Right renal cortex interstitium (tissue), 3 donors: ENCODE data around the gene IL1RAP. TPM values are rescaled to one million over a fixed set of nuclear protein-coding genes. Genes with fewer than 3 reads are reported as not detected.

Experiments used
- DNase-seq, 3 donors: peaks; one replicate each; pipeline ENCODE4 v3.0.0-alpha.2; 2013; ENCODE audit warnings: low read depth in 3 of 3, low spot score in 2 of 3
- polyA plus RNA-seq, 3 donors: library from polyadenylated mRNA; unstranded; fragments of 120-200 nt; gene quantifications; one replicate each; pipeline ENCODE4 v1.2.1, GENCODE V29; 2013; ENCODE audit not compliant: insufficient read length in 3 of 3

Gene IL1RAP
- polyA plus RNA-seq, 3 donors: 19.4 to 27.4 (median 19.5) TPM

DNA sequence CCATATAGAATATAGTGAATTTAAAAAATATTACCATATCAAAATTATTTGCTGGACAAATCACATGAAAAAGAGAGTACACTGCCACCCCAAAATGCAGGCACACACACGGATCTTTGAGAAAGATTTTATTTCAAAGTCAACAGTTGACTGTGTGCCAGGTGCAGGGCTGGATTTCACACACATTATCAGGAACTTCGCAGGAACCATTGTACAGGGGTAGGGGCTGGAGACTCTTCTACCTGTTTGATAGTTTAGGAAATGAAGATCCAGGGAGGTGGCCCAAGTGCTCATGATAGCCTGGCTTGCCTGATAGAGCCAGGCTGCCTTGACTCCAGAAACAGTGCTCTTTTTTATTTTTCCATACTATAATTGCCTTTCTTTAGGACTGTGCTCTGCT, 54.2 kb downstream of the IL1RAP start:
- no peak for DNase-seq

GRCh38 chr3:190574473-190574872, 60.6 kb downstream of the IL1RAP start:
- DNase-seq: no peak

DNA sequence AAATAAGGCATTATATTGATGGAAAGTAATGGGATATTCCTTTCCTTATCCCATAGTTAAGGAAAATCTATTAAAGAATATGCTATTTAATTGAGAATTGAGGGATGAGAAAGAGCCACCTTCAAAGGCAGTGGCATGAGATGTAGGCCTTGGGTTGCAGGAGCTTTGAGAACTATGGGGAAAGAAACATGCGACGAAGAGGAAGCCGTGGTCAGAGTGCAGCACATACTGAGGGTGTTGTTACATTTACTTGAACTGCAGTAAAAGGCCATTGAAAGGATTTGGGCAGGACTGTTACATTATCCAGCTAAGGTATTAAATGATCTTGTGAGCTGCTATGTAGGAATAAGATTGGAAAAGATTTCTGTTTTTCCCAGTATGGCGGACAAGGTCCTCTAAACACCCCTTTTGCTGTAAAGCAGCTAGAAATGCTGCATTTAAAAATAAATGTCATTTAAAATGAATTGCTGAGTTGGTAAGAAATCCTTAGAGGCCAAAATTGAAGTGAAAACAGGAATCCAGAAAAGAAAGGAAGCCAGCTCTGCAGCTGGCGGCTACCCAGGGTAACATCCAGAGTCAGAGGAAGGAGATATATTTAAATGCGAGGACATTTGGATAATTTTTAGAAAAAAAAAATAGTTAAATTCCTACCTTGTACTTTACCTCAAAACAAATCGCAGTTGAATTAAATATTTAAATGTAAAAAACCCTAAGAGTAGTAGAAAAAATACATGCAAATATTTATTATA, 61.7 kb downstream of the IL1RAP start:
- no peak for DNase-seq

GRCh38 chr3:190577225-190577624, 63.3 kb downstream of the IL1RAP start:
- DNase-seq: no peak

DNA sequence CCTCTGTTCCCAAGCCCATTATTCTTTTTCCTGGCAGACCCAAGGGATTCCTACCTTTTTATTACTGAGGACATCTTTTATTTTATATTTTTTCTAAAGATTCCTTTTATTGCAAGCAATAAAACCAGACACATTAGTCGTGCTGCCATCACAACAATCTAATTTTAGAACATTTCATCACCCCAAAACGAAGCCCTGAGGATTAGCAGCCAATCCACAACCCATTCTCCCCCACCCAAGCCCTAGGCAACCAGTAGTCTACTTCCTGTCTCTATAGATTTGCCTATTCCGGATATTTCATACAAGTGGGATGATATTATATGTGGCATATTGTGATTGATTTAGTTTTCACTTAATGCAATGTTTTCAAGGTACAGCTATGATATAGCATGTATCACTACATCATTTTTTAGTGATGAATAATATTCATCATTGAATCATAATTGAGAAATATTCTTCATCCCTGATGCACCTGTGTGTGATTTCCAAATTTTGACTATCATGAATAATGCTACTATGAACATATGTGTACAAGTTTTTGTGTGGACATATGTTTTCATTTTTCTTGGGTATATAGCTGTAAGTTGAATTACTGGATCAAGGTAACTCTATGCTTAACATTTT, 65.7 kb downstream of the IL1RAP start:
- DNase-seq: no peak

DNA sequence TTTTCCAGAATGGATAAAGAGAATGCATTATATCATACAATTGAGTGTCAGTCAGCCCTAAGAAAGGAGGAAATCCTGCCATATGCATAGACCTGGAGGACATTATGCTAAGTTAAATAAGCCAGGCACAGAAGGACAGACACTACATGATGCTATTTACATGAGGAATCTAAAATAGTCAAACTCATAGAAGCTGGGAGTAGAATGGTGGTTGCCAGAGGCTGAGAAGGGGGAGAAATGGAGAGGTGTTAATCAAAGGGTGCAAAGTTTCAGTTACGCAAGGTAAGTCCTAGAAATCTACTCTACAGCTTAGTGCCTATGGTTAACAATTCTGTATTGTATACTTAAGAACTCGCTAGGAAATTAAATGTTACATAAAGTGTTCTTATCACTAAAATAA, 66.5 kb downstream of the IL1RAP start:
- DNase-seq: no peak

- DNase-seq: no peak
Observed at GRCh38 chr3:190581041-190581541, 67.2 kb downstream of the IL1RAP start.

DNA sequence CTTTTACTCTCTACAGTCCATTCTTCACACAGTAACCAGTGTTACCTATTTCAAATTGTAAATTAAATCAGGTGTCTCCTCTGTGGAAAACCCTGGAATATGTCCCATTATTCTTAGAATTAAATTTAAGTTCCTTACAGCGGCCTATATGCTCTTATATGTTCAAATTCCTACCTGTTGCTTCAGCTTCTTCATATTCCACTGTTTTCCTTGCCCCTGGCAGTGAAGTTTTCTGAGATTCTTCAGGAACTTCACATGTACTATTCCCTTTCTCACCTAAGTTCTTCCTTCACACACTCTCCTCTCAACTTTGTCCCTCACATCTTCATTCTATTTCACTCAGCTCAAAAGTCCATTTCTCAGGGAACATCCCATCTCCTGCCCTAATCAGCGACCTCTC, 68.8 kb downstream of the IL1RAP start:
- DNase-seq: no peak

DNA sequence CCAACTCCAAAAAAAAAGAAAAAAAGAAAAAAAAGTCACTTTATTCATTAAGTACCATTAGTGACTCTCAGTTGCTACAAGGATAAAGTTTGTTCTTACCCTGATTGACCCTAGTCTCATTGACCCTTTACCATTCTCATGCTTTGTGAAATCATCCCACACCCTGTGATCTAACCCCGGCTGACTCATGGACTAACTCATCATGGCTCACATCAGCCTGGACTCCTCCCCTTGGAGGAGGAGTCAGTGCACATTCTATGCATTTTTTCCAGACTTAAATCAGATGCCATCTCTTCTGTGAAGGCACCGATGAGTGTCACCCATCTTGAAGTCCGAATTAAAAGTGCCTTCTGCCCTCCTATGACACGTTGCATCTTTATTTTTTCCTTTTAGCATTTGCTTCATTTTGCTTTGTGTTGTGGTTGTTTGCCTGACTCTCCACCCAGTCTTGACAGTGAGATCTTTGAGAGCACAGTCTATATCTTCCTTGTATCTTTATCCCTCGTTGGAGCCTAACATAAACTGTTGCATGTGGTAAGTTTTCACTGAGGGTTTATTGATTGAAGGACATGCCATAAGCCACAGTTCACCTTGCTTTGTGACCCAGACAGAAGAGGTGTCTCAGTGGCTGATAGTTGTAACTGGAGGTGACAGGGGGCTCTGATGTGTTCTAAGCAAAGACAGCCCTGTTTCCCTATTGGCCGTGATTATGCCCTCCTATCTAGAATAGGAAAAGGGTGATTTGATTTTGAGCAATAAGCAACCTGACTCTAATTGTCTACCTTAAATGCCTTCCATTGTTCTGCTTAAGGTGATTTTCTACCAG, 72.1 kb downstream of the IL1RAP start:
- DNase-seq: no peak

GRCh38 chr3:190586631-190587011, 72.7 kb downstream of the IL1RAP start:
- DNase-seq: no peak

DNA sequence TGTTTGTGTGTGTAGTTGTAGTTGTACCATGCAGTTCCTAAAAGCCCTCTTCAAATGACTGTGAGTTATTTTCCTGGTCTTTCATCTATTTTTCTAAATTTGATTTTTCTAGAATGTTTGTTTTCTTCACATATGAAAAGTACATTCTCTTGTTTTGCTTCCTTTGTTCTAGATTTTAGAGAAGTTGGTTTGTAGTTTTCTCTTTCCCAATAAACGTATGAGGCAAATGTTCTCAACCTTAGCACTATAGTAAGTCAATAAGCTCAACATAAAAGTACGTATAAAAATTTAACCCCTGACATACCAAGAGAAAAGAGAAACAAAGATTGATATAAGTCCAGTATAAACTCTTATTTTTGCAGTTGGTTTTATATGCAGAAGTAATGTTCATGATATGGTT, 74.7 kb downstream of the IL1RAP start:
- DNase-seq: no peak

DNA sequence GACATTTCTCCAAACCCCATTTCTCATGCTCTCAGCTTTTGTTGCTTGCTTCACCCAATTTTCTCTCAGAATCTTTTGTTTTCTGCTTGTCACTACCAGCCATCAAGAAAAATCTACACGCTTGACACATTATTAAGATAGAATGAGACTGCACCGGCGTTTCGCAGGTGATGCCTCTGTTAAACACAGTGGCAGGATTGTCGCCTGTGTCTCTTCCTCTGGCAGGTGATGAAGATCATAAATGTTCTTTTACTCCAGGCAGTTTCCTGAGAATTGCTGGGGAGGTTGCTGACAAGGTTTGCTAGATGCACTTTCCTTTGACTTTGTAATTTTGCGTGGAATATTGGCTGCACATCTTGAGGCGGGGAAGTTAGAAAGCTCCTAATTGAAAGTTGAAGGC, 75.4 kb downstream of the IL1RAP start:
- DNase-seq: no peak

DNA sequence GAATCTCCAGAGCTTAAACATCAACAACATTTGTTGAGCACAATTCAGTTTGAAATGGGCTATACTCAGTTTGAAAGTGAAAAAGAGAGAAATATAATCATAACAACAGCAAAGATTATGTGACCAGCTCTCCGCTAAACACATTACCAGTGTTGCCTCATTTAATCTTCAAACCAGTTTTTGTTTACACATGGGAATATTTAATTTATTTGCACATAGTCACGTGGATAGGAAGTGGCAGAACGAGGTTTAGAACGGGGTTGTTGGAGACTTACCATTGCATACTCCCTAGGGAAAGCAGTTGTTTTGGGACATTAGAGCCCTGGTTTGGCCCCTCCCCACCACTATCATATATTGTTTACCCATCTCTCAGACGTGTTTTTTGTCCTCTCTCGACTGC, 77.2 kb downstream of the IL1RAP start:
- no peak for DNase-seq

- no peak for DNase-seq
Observed at GRCh38 chr3:190593075-190593474, 79.2 kb downstream of the IL1RAP start.

DNA sequence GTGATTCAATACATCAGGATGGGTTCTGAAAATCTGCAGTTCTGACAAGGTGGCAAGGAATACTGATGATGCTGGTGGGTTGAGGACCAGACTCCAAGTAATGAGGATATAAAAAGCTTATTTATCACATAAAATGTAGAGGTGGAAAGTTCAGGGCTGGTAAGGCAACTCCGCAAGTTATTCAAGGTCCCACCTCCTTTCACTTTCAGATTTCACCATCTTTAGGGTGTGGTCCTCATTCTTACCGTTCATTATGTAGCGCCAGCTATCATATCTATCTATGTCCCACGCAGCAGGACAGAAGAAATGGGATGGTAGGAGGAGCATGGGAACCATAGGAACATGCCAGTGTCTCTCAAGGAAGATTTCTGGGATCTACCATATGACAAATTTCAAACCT, 80.3 kb downstream of the IL1RAP start:
- DNase-seq: no peak

DNA sequence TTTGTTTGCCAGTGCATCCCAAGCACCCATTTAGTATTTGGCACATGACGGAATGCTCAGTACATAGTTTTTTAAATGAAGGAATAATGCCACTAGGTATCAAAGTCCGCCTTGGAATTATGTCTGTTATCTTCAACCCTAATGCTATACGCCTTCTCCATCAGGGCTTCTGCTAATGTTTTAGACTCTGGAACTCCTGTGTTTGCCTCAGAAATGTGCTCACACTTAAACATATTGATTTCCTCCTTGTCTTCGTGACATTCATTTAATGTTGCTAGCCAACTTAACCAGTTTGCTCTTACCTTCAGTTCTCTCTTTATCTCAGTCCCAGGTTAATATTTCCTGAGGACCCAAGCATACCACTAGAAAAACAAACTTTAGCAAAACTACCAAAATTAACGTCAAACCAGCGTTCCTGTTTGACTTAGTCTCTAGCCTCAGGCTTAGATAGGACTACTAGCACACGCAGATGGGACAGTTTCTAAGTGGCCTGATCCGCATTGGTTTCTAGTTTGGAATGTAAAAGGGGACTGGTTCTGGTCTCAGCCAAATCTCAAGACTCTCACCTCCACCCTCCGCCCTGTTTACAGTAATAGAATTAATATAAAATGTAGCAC, 81.4 kb downstream of the IL1RAP start:
- DNase-seq: no peak

DNA sequence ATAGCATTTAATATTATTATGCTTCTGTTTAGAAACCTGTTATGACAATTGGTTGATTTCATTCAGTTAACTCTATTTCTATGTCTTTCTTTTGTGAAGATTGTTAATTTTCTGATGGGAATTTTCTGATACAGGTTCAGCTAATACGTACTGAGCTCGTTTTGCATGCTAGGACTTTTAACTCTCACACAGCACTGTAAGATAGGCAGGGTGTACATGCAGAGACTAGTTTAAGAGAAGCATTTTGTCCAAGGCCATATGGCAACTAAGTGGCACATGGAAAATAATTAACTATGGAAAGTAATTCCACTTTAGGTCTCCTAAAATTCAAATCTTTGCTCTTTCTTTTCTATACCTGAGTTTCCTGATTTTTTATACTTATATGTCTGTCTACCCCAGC, 81.9 kb downstream of the IL1RAP start:
- no peak for DNase-seq

DNA sequence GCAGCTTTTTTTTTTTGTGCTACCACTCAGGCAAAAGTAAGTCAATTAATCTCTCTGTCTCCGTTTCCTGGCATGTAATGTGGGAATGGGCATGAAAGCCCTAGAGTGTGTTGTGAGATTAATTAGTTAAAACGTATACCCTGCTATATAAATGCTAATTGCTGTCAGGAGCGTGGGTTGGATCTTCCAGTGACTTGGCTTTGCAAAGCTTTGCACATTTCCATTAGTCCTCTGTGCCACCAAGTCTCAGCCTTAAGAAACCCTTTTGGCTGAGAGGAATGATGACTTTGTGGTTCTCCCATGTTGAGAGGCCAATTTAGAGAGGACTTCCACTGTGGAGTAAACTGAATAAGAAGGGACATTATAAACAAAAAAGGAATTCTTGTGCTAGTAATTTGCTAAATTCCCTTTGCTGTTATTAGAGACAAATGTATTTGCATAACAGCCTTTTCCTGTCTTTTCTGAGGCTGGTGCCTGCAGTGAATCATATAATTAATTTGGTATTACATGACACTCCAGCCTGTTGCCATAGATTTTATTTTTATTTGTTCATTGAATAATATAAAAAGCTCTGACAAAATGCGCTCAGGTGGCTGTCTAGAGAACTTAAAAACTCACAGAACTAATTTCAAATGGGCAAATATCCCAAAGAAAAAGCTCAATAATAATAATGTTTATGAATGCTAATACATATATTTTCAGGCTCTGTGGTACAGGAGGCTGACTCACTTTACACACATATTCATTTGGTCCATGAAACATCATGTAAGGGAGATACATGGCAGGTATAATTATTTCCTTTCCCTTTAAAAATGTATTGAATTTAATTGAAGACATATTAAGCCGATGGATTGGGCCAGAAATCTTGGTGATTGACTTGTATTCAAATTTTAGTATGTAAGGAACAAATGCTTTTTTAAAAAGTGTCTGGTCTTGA, 82.7 kb downstream of the IL1RAP start:
- DNase-seq: no peak

GRCh38 chr3:190597291-190597690, 83.4 kb downstream of the IL1RAP start:
- no peak for DNase-seq

DNA sequence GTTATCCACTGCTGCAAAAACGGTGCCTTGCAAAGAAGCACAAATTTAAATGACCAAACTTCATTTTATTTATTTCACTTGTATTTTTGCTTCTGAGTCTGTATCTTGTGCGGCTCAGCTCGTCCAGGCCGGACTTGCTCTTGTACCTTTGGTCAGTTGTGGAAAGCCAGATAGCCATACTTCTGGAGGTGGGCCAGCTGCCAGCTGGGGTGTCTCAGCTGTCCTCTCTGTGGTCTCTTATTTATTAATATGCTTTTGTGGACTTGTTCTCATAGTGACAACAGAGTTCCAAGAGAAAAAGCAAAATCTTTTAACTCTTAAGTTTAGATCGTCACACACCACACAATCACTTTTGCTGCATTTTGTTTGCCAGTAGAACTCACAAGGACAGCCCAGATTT, 87.7 kb downstream of the IL1RAP start:
- DNase-seq: no peak
